Right lobe of liver (tissue), 4 donors: ENCODE results near the gene KCNK4.

Experiments
- POLR2A ChIP-seq: fragments of 450-650 bp; IDR thresholded peaks from one replicate; pipeline ENCODE4 v1.6.1; 2017; ENCODE audit warnings: antibody characterized with exemption, mild to moderate bottlenecking
- TF ChIP-seq, protein P1 (sequence below), 4 donors: fragments of 200-600 bp in 3 of 4; fragments of 450-650 bp in 1 of 4; IDR thresholded peaks; one replicate each; pipeline versions ENCODE4 v1.5.1 to v1.8.0; 2016 to 2022; ENCODE audit warnings: antibody characterized with exemption in 4 of 4, mild to moderate bottlenecking in 2 of 4
- donor health status: DM: no; HTN: no; CAD: no.
- donor health status: DM: no; HTN: no; CAD: no.
- donor health status: DM: no; HTN: yes; CAD: no.

DNA sequence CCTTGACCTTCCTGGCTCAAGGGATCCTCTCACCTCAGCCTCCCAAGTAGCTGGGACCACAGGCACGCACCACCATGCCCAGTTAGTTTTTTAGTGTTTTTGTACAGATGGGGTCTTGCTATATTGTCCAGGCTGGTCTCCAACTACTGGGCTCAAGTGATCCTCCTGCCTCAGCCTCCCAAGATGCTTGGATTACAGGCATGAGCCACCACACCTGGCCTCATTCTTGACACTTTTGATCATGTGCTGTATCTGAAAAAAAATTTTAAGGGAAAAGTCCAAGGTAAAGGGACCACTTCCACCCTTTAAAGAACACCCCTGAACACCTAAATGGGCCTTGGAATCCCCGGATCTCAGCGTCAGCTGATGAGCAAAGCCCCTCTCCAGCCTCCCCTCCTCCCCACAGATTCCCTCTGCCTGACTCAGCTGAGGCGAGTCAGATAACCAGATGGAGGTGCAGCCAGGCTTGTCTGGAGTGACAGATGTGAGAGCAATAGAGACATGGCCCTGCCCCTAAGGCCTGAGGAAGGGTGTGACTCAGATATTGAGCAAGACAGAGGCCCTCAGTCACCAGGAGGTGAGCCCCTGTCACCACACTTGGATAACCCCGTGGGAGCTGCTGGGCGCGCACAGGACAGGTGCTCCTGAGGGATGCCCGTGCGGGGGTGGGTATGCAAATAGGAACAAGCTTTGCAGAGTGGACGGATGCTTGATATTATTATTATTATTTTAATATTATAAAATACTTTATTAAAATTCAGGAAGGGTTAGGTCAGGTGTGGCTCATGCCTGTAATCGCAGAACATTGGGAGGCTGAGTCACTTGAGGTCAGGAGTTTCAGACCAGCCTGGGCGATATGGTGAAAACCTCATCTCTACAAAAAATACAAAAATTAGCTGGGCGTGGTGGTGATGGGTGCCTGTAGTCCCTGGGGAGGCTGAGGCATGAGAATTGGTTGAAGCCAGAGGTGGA, 43.9 kb downstream of the KCNK4 start:
- TF ChIP-seq, protein P1, sequence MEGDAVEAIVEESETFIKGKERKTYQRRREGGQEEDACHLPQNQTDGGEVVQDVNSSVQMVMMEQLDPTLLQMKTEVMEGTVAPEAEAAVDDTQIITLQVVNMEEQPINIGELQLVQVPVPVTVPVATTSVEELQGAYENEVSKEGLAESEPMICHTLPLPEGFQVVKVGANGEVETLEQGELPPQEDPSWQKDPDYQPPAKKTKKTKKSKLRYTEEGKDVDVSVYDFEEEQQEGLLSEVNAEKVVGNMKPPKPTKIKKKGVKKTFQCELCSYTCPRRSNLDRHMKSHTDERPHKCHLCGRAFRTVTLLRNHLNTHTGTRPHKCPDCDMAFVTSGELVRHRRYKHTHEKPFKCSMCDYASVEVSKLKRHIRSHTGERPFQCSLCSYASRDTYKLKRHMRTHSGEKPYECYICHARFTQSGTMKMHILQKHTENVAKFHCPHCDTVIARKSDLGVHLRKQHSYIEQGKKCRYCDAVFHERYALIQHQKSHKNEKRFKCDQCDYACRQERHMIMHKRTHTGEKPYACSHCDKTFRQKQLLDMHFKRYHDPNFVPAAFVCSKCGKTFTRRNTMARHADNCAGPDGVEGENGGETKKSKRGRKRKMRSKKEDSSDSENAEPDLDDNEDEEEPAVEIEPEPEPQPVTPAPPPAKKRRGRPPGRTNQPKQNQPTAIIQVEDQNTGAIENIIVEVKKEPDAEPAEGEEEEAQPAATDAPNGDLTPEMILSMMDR (IDR thresholded peaks at IDR 0.05) = no peak
- TF ChIP-seq POLR2A = no peak
